Nephron (organoid): ENCODE results near the gene ARL4A.

ENCODE experiments used
- H3K27ac Mint-ChIP-seq, 3 experiments: 2 replicates each; pipeline ENCODE4 v1.8.0; 2020; ENCODE audit warnings: mixed read lengths in 3 of 3, mild to moderate bottlenecking in 2 of 3, moderate library complexity in 1 of 3
- H3K27me3 Mint-ChIP-seq: 2 replicates; pipeline ENCODE4 v1.8.0; 2021; ENCODE audit warnings: low read depth, mild to moderate bottlenecking, moderate library complexity, mixed read lengths
- H3K36me3 Mint-ChIP-seq: 2 replicates; pipeline ENCODE4 v1.8.0; 2020; ENCODE audit warnings: low read depth, mixed read lengths
- H3K4me1 Mint-ChIP-seq: 2 replicates; pipeline ENCODE4 v1.8.0; 2020; ENCODE audit warnings: mixed read lengths
- H3K4me3 Mint-ChIP-seq, 3 experiments: 2 replicates each; pipeline ENCODE4 v1.8.0; 2020; ENCODE audit warnings: mild to moderate bottlenecking in 3 of 3, mixed read lengths in 3 of 3, moderate library complexity in 2 of 3
- H3K9me3 Mint-ChIP-seq: 2 replicates; pipeline ENCODE4 v1.8.0; 2020; ENCODE audit warnings: mixed read lengths
- CTCF ChIP-seq, 3 experiments: fragments of 200-600 bp; sonication (generic); IDR thresholded peaks; one replicate each; pipeline ENCODE4 v1.5.0; 2021; ENCODE audit warnings: antibody characterized with exemption in 3 of 3; ENCODE audit not compliant: unreplicated experiment in 3 of 3

Gene ARL4A

GRCh38 chr7:12719981-12720865 lies 32.8 kb downstream of the ARL4A start:
- Mint-ChIP-seq H3K27ac (peak overlapping the region in 2 of 3 experiments; percentile 73 to 76), H3K36me3 (no peaks in the 10 kb centered on the region), H3K27me3 (no peaks in the 10 kb centered on the region), H3K9me3 (no peaks in the 10 kb centered on the region), H3K4me3 (no peak overlapping the region), H3K4me1 (peaks cover 54% of the 10 kb centered on the region)
- TF ChIP-seq CTCF (IDR thresholded peaks at IDR 0.05; ENCODE audit: unreplicated experiment in 3 of 3), result no peak

GRCh38 chr7:12721286-12721830 lies 33.9 kb downstream of the ARL4A start:
- Mint-ChIP-seq H3K4me3 (no peak overlapping the region), H3K4me1 (peaks cover 49% of the 10 kb centered on the region), H3K27me3 (no peaks in the 10 kb centered on the region), H3K27ac (peak overlapping the region in 1 of 3 experiments; percentile 52), H3K9me3 (no peaks in the 10 kb centered on the region), H3K36me3 (no peaks in the 10 kb centered on the region)
- TF ChIP-seq CTCF (IDR thresholded peaks at IDR 0.05; ENCODE audit: unreplicated experiment in 3 of 3), result no peak

GRCh38 chr7:12722136-12722535 lies 34.7 kb downstream of the ARL4A start:
- Mint-ChIP-seq H3K27ac (peak overlapping the region in 2 of 3 experiments; percentile 52 to 57), H3K36me3 (no peaks in the 10 kb centered on the region), H3K9me3 (no peaks in the 10 kb centered on the region), H3K27me3 (no peaks in the 10 kb centered on the region), H3K4me3 (no peak overlapping the region), H3K4me1 (peaks cover 41% of the 10 kb centered on the region)
- no peak for TF ChIP-seq CTCF (IDR thresholded peaks at IDR 0.05; ENCODE audit: unreplicated experiment in 3 of 3)

GRCh38 chr7:12722636-12723605 lies 35.5 kb downstream of the ARL4A start:
- no peak for TF ChIP-seq CTCF (IDR thresholded peaks at IDR 0.05; ENCODE audit: unreplicated experiment in 3 of 3)
- Mint-ChIP-seq H3K27ac (peak overlapping the region; percentile 52 to 73 (median 64)), H3K36me3 (no peaks in the 10 kb centered on the region), H3K9me3 (no peaks in the 10 kb centered on the region), H3K4me1 (peaks cover 43% of the 10 kb centered on the region), H3K4me3 (no peak overlapping the region), H3K27me3 (no peaks in the 10 kb centered on the region)

- H3K4me1 Mint-ChIP-seq, result peaks cover 48% of the 10 kb centered on the region
Observed at GRCh38 chr7:12725575-12726316, 38.3 kb downstream of the ARL4A start.

More at GRCh38 chr7:12725575-12726316, 38.3 kb downstream of the ARL4A start:
- Mint-ChIP-seq H3K9me3 (no peaks in the 10 kb centered on the region), H3K4me3 (no peak overlapping the region), H3K36me3 (no peaks in the 10 kb centered on the region), H3K27me3 (no peaks in the 10 kb centered on the region), H3K27ac (peak overlapping the region in 2 of 3 experiments; percentile 3 to 25)
- TF ChIP-seq CTCF (IDR thresholded peaks at IDR 0.05; ENCODE audit: unreplicated experiment in 3 of 3), result no peak
